ENCODE results near the gene FAM13B. TPM values are rescaled to one million over a fixed set of nuclear protein-coding genes. Genes with fewer than 3 reads are reported as not detected.
"Not testable (repeated sequence)": the region's sequence is repeated elsewhere in the genome, so short reads cannot be mapped to it uniquely, and the experiment has no call there.

Gene FAM13B
- polyA plus RNA-seq, 2 donors, result 5.0 to 6.3 TPM

DNA sequence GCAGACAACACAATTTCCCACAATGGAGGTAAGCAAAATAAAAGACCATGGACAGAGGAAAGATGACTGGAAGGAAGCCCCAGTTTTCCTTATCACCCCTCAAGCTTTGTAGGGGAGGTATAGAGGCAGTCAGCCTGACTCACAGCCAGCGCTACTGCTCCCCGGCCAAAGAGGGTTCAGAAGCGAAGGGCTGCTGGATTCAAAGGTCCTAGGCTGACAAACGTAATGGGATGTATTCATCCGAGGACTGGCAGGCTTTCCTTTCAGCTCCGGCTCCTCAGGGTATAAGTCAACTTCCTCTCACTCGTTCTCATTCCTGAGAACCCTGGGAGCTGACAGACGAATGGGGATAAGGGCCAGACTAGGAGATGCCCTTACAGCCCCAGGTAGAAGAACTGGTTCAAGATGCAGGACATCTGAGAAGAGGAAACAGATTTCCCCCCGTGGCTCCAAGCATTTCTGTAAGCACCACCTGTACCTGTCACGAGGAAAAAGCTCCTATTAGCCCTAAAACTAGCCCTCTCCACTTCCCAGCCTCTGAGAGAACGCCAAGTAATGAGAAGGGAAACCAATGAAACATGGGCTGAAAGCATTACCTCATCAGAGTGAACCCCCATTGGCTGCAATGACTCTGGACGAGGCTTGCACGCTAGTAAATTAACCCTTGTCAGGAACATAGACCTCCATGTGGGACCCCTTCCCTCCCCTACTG is 22.1 kb upstream of the FAM13B start:
- H3K27me3 ChIP-seq (ENCODE audit: control insufficient read depth in 1 of 2, insufficient read depth in 2 of 2, low read length in 2 of 2), result no peaks in the 10 kb centered on the region
- 39 to 41% methylated on average over 13 of the region's 13 CpGs for WGBS, 2 donors
- no peaks in the 10 kb centered on the region for H3K36me3 ChIP-seq (ENCODE audit: control insufficient read depth in 2 of 2, insufficient read depth in 2 of 2, low read length in 1 of 2)
- H3K4me1 ChIP-seq (ENCODE audit: control insufficient read depth in 2 of 2, insufficient read depth in 2 of 2, low read length in 1 of 2), result no peaks in the 10 kb centered on the region
- no peak overlapping the region for H3K4me3 ChIP-seq (ENCODE audit: low read depth in 1 of 2, low read length in 2 of 2)
- no peak overlapping the region for H3K27ac ChIP-seq (ENCODE audit: low read depth in 2 of 2, low read length in 1 of 2)
- H3K9me3 ChIP-seq (ENCODE audit: control insufficient read depth in 2 of 2, insufficient read depth in 1 of 2, low read depth in 1 of 2, low read length in 1 of 2), result no peaks in the 10 kb centered on the region

DNA sequence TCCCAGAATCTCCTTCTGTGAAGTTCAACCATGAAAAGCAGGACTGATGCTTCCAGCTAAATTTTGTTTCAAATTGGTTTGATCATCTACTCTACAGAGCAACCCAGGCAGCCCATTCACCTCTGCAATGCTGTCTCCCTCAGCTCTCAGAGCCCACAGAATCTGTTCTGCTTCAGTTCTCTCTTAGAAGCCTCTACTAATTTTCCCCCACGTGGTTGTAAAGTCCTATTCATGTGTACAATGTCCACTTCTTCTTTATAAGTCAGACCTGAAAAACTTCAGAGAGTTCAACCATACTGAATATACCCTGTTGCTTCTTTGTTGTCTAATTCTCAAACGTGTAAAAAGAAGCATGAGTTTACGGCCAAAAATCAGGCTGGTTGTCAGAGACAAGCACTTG is 21.3 kb upstream of the FAM13B start:
- Histone ChIP-seq H3K9me3 (ENCODE audit: control insufficient read depth in 2 of 2, insufficient read depth in 1 of 2, low read depth in 1 of 2, low read length in 1 of 2) (no peaks in the 10 kb centered on the region), H3K27ac (ENCODE audit: low read depth in 2 of 2, low read length in 1 of 2) (no peak overlapping the region), H3K27me3 (ENCODE audit: control insufficient read depth in 1 of 2, insufficient read depth in 2 of 2, low read length in 2 of 2) (no peaks in the 10 kb centered on the region), H3K4me1 (ENCODE audit: control insufficient read depth in 2 of 2, insufficient read depth in 2 of 2, low read length in 1 of 2) (no peaks in the 10 kb centered on the region), H3K4me3 (ENCODE audit: low read depth in 1 of 2, low read length in 2 of 2) (no peak overlapping the region), H3K36me3 (ENCODE audit: control insufficient read depth in 2 of 2, insufficient read depth in 2 of 2, low read length in 1 of 2) (no peaks in the 10 kb centered on the region)
- WGBS, 2 donors, result 43 to 44% methylated on average over 3 of the region's 3 CpGs

DNA sequence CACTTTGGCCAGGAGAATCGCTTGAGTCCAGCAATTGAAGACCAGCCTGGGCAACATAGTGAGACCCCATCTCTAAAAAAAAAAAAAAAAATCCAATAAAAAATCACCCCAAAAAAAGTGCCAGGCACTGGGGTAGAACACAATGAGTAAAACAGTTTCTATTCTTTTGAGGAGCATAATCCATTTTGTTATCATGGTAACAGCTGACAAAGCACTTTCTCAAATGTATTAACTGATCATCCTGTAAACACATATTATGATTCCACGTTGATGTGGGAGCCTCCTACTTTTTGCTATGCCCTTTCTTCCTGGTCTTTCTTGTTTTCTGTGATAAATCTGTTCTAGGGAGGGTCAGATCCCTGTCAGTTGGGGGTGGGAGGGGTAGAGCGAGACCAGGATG is 20.7 kb upstream of the FAM13B start:
- Histone ChIP-seq H3K27ac (ENCODE audit: low read depth in 2 of 2, low read length in 1 of 2) (no peak overlapping the region), H3K9me3 (ENCODE audit: control insufficient read depth in 2 of 2, insufficient read depth in 1 of 2, low read depth in 1 of 2, low read length in 1 of 2) (no peaks in the 10 kb centered on the region), H3K36me3 (ENCODE audit: control insufficient read depth in 2 of 2, insufficient read depth in 2 of 2, low read length in 1 of 2) (no peaks in the 10 kb centered on the region), H3K4me1 (ENCODE audit: control insufficient read depth in 2 of 2, insufficient read depth in 2 of 2, low read length in 1 of 2) (no peaks in the 10 kb centered on the region), H3K27me3 (ENCODE audit: control insufficient read depth in 1 of 2, insufficient read depth in 2 of 2, low read length in 2 of 2) (no peaks in the 10 kb centered on the region), H3K4me3 (ENCODE audit: low read depth in 1 of 2, low read length in 2 of 2) (no peak overlapping the region)
- 67 to 68% methylated on average over 3 of the region's 3 CpGs for WGBS, 2 donors

DNA sequence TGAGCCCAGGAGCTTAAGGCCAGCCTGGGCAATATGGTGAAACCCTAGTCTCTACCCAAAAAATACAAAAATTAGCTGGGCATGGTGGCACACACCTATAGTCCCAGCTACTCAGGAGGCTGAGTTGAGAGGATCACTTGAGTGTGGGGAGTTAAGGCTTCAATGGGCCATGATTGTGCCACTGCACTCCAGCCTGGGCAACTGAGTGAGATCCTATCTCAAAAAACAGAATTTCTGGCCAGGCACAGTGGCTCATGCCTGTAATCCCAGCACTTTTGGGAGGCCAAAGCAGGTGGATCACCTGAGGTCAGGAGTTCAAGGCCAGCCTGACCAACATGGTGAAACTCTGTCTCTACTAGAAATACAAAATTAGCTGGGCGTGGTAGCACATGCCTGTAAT is 19.8 kb upstream of the FAM13B start:
- H3K4me3 ChIP-seq (ENCODE audit: low read depth in 1 of 2, low read length in 2 of 2); H3K4me1 ChIP-seq (ENCODE audit: control insufficient read depth in 2 of 2, insufficient read depth in 2 of 2, low read length in 1 of 2); H3K36me3 ChIP-seq (ENCODE audit: control insufficient read depth in 2 of 2, insufficient read depth in 2 of 2, low read length in 1 of 2); H3K27me3 ChIP-seq (ENCODE audit: control insufficient read depth in 1 of 2, insufficient read depth in 2 of 2, low read length in 2 of 2); H3K27ac ChIP-seq (ENCODE audit: low read depth in 2 of 2, low read length in 1 of 2); H3K9me3 ChIP-seq (ENCODE audit: control insufficient read depth in 2 of 2, insufficient read depth in 1 of 2, low read depth in 1 of 2, low read length in 1 of 2): not testable (repeated sequence)
- 93 to 94% methylated on average over 1 of the region's 1 CpG for WGBS, 2 donors

DNA sequence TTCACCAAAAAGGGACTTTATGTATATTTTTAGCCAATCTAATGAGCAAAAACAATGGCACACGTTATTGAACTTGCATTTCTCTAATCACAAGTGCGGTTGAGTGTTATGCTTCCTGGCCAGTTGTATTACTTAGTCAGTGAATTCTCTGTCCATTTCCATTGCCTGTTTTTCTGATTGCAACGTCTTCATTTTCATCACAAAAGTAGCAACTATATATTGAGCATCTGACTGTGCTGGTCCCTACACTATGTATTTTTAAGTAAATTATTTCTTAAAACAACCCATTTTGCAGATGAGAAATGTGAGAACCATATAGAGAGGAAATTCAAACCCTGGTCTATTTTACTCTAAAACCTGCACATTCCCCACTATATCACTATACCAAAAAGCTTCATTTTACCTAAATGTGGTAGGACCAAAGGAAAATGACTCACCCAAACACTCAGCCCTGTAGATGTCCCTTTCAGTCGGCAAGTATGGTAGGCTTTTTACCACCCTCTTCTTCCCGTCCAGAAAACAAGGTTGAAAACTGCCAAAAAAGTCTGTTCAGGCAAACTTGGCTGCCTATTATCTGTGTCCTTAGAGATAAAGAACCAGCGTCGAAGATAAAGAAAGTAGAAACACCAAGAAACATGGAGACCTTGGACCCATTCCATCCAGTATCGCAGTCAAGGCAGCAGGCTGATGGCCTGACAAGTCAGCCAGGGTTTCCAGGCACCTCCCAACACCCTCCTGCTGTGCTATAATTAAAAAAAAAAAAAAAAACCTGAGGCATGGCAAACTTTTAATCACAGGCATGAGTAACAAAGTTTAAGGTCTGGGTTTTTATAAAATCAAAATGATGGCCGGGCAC is 18.8 kb upstream of the FAM13B start:
- Histone ChIP-seq H3K9me3 (ENCODE audit: control insufficient read depth in 2 of 2, insufficient read depth in 1 of 2, low read depth in 1 of 2, low read length in 1 of 2) (no peaks in the 10 kb centered on the region), H3K27ac (ENCODE audit: low read depth in 2 of 2, low read length in 1 of 2) (no peak overlapping the region), H3K4me1 (ENCODE audit: control insufficient read depth in 2 of 2, insufficient read depth in 2 of 2, low read length in 1 of 2) (no peaks in the 10 kb centered on the region), H3K36me3 (ENCODE audit: control insufficient read depth in 2 of 2, insufficient read depth in 2 of 2, low read length in 1 of 2) (no peaks in the 10 kb centered on the region), H3K27me3 (ENCODE audit: control insufficient read depth in 1 of 2, insufficient read depth in 2 of 2, low read length in 2 of 2) (no peaks in the 10 kb centered on the region), H3K4me3 (ENCODE audit: low read depth in 1 of 2, low read length in 2 of 2) (no peak overlapping the region)
- WGBS, 2 donors, result 58 to 78% methylated on average over 9 of the region's 9 CpGs

DNA sequence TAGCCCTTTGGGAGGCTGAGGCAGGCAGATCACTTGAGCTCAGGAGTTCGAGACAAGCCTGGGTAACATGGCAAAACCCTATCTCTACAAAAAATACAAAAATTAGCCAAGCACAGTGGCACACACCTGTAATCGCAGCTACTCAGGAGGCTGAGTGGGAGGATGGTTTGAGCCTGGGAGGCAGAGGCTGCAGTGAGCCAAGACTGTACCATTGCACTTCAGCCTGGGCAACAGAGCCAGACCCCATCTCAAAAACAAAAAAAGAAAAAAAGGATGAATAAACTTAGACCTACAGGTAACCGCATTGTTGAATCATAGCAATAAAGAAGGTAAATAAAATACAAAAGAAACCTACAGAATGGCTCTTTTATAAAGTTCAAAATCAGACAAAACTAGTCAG is 12.4 kb upstream of the FAM13B start:
- WGBS, 2 donors, result 94 to 98% methylated on average over 3 of the region's 3 CpGs
- H3K36me3 ChIP-seq (ENCODE audit: control insufficient read depth in 2 of 2, insufficient read depth in 2 of 2, low read length in 1 of 2); H3K4me1 ChIP-seq (ENCODE audit: control insufficient read depth in 2 of 2, insufficient read depth in 2 of 2, low read length in 1 of 2); H3K27me3 ChIP-seq (ENCODE audit: control insufficient read depth in 1 of 2, insufficient read depth in 2 of 2, low read length in 2 of 2); H3K4me3 ChIP-seq (ENCODE audit: low read depth in 1 of 2, low read length in 2 of 2); H3K27ac ChIP-seq (ENCODE audit: low read depth in 2 of 2, low read length in 1 of 2); H3K9me3 ChIP-seq (ENCODE audit: control insufficient read depth in 2 of 2, insufficient read depth in 1 of 2, low read depth in 1 of 2, low read length in 1 of 2): not testable (repeated sequence)

DNA sequence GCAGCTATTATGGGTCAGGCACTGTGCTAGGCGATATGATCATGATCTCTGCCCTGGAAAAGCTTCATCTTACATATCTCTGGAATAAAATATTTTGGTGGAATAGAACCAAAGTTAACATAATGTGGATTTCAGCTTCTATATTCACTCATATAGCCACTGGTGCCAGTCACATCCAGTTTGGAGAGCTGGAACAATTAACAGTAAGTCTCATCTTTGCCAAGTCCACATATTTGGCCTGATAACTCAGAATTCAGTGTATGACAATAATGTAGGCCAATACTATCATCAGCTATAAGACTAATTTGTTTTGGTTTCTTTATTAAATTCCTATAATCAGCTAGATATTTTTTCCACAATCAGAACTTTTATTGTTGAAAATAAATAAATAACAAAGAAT is 5.9 kb upstream of the FAM13B start:
- Histone ChIP-seq H3K36me3 (ENCODE audit: control insufficient read depth in 2 of 2, insufficient read depth in 2 of 2, low read length in 1 of 2) (no peaks in the 10 kb centered on the region), H3K4me1 (ENCODE audit: control insufficient read depth in 2 of 2, insufficient read depth in 2 of 2, low read length in 1 of 2) (peaks cover 0 to 3% of the 10 kb centered on the region in 2 donors), H3K27ac (ENCODE audit: low read depth in 2 of 2, low read length in 1 of 2) (no peak overlapping the region), H3K9me3 (ENCODE audit: control insufficient read depth in 2 of 2, insufficient read depth in 1 of 2, low read depth in 1 of 2, low read length in 1 of 2) (no peaks in the 10 kb centered on the region), H3K4me3 (ENCODE audit: low read depth in 1 of 2, low read length in 2 of 2) (no peak overlapping the region), H3K27me3 (ENCODE audit: control insufficient read depth in 1 of 2, insufficient read depth in 2 of 2, low read length in 2 of 2) (no peaks in the 10 kb centered on the region)
- WGBS, 2 donors, result 76 to 79% methylated on average over 1 of the region's 1 CpG

DNA sequence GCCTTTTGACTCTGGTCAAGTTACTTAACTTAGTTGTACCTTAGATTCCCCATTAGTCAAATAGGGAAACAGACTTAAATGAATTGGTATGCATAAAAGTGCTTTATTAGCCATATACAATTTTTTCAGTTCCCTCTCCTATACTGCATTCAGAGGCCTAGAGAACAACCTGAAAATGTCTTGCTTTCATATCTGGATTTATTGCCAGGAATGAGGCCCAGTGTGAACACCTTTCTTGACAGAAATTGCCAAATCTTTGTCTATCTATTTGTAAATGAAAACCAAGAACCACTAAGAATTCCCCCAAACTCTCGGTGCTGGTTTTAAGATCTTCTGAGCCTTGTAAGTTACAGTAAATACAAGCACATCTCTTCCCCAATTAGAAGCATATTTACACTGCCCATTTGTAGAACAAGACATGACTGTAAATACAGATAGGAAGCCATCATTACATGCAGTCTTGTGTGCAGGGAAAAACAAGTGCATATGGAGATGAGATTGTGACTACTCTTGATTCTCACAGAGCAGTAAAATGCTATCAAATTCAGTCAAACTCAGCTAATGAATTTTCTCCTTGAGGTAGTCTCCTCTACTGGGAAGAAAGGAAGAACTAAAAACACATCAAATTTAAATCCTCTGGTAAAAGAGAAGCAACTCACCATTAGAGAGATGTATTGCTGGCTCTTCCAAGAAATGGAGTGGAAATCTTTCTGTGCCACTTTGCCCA is 5.2 kb upstream of the FAM13B start:
- no peak overlapping the region for H3K4me3 ChIP-seq (ENCODE audit: low read depth in 1 of 2, low read length in 2 of 2)
- H3K36me3 ChIP-seq (ENCODE audit: control insufficient read depth in 2 of 2, insufficient read depth in 2 of 2, low read length in 1 of 2), result no peaks in the 10 kb centered on the region
- no peaks in the 10 kb centered on the region for H3K9me3 ChIP-seq (ENCODE audit: control insufficient read depth in 2 of 2, insufficient read depth in 1 of 2, low read depth in 1 of 2, low read length in 1 of 2)
- WGBS, 2 donors, result 83 to 89% methylated on average over 1 of the region's 1 CpG
- no peaks in the 10 kb centered on the region for H3K27me3 ChIP-seq (ENCODE audit: control insufficient read depth in 1 of 2, insufficient read depth in 2 of 2, low read length in 2 of 2)
- peaks cover 0 to 3% of the 10 kb centered on the region in 2 donors for H3K4me1 ChIP-seq (ENCODE audit: control insufficient read depth in 2 of 2, insufficient read depth in 2 of 2, low read length in 1 of 2)
- no peak overlapping the region for H3K27ac ChIP-seq (ENCODE audit: low read depth in 2 of 2, low read length in 1 of 2)

DNA sequence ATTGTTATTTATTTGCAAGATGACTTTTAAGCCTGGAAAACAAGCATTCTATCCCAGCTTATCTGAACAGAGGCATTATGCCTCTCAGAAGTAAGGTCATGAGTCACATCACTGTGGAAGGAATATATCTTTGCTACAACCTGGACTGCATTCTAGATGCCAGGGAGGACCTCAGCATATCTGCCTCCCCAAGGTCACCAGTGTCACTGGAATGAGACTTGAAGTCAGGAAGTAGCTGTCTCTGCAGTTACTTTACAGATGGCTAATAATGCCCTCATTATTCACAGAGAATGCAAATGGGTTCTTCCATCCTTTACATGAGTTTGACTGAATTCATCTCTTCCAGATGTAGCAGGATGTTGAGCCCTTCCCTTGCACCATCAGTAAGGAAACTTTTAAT is 4.4 kb upstream of the FAM13B start:
- H3K27ac ChIP-seq (ENCODE audit: low read depth in 2 of 2, low read length in 1 of 2), result no peak overlapping the region
- H3K9me3 ChIP-seq (ENCODE audit: control insufficient read depth in 2 of 2, insufficient read depth in 1 of 2, low read depth in 1 of 2, low read length in 1 of 2), result no peaks in the 10 kb centered on the region
- H3K4me3 ChIP-seq (ENCODE audit: low read depth in 1 of 2, low read length in 2 of 2), result no peak overlapping the region
- peaks cover 0 to 3% of the 10 kb centered on the region in 2 donors for H3K4me1 ChIP-seq (ENCODE audit: control insufficient read depth in 2 of 2, insufficient read depth in 2 of 2, low read length in 1 of 2)
- H3K36me3 ChIP-seq (ENCODE audit: control insufficient read depth in 2 of 2, insufficient read depth in 2 of 2, low read length in 1 of 2), result no peaks in the 10 kb centered on the region
- H3K27me3 ChIP-seq (ENCODE audit: control insufficient read depth in 1 of 2, insufficient read depth in 2 of 2, low read length in 2 of 2), result no peaks in the 10 kb centered on the region
